RPMI7951 (cell line): ENCODE results near the gene PIK3AP1. TPM values are rescaled to one million over a fixed set of nuclear protein-coding genes. Genes with fewer than 3 reads are reported as not detected.
"Not testable (repeated sequence)": the region's sequence is repeated elsewhere in the genome, so short reads cannot be mapped to it uniquely, and the experiment has no call there.

Experiments used
- DNase-seq: peaks from one replicate; pipeline ENCODE4 v3.0.0-alpha.2; 2012; ENCODE audit warnings: low read depth
- total RNA-seq: library from RNA; depleted of rRNA; stranded (reverse); fragments of >200 nt; shearing (Covaris generic); gene quantifications from 2 replicates; pipeline ENCODE4 v1.2.3, GENCODE V29; 2014

Gene PIK3AP1
- total RNA-seq, 1 experiment from 2014 or later, result not detected

- DNase-seq, result no peak
Observed at GRCh38 chr10:96724621-96725020, 4.3 kb upstream of the PIK3AP1 start.

- no peak for DNase-seq
Observed at GRCh38 chr10:96721207-96721572, 876 bp upstream of the PIK3AP1 start.

GRCh38 chr10:96719850-96720421, 378 bp downstream of the PIK3AP1 start:
- no peak for DNase-seq

- no peak for DNase-seq
Observed at GRCh38 chr10:96719200-96719599, 1.1 kb downstream of the PIK3AP1 start.

GRCh38 chr10:96718304-96718990, 1.9 kb downstream of the PIK3AP1 start:
- no peak for DNase-seq

GRCh38 chr10:96716390-96716789, 3.9 kb downstream of the PIK3AP1 start:
- no peak for DNase-seq

- DNase-seq, result no peak
Observed at GRCh38 chr10:96714746-96715255, 5.5 kb downstream of the PIK3AP1 start.

- DNase-seq, result no peak
Observed at GRCh38 chr10:96714031-96714590, 6.2 kb downstream of the PIK3AP1 start.

- no peak for DNase-seq
Observed at GRCh38 chr10:96712662-96713271, 7.5 kb downstream of the PIK3AP1 start.

- DNase-seq, result no peak
Observed at GRCh38 chr10:96711048-96711728, 9.1 kb downstream of the PIK3AP1 start.

- DNase-seq, result no peak
Observed at GRCh38 chr10:96709525-96709924, 10.8 kb downstream of the PIK3AP1 start.

- DNase-seq, result no peak
Observed at GRCh38 chr10:96708996-96709395, 11.3 kb downstream of the PIK3AP1 start.

- DNase-seq, result no peak
Observed at GRCh38 chr10:96708456-96708855, 11.9 kb downstream of the PIK3AP1 start.

GRCh38 chr10:96706331-96706853, 13.9 kb downstream of the PIK3AP1 start:
- no peak for DNase-seq

- no peak for DNase-seq
Observed at GRCh38 chr10:96705134-96705533, 15.2 kb downstream of the PIK3AP1 start.

GRCh38 chr10:96704563-96704962, 15.8 kb downstream of the PIK3AP1 start:
- no peak for DNase-seq

- DNase-seq, result no peak
Observed at GRCh38 chr10:96703358-96703757, 17.0 kb downstream of the PIK3AP1 start.

GRCh38 chr10:96701265-96701664, 19.0 kb downstream of the PIK3AP1 start:
- DNase-seq, result no peak

GRCh38 chr10:96700374-96701099, 19.8 kb downstream of the PIK3AP1 start:
- no peak for DNase-seq

GRCh38 chr10:96699613-96700012, 20.7 kb downstream of the PIK3AP1 start:
- DNase-seq, result no peak

- DNase-seq, result not testable (repeated sequence)
Observed at GRCh38 chr10:96698305-96698704, 22.0 kb downstream of the PIK3AP1 start.
